Measurements from ENCODE around the gene CDCA7. TPM values are rescaled to one million over a fixed set of nuclear protein-coding genes. Genes with fewer than 3 reads are reported as not detected.

CDCA7 gene
- total and polyA plus RNA-seq, 3 donors from 2014 or later = 10.8 to 14.6 (median 10.8) TPM

DNA sequence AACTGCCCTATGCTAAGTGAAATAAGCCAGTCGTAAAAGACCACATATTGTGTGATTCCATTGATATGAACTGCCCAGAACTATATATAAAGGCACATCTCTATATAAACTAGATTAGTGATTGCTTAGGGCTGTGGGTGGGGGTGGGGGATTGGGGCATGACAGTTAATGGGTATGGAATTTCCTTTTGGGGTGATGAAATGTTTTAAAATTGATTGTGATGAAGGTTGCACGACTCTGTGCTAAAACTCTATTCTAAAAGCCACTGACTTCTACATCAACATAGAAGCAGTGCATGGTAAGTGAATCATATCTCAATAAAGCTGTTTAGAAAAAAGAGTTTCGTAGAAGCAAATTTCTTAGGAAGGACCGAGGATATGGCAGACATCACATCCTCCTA, 53.0 kb downstream of the CDCA7 start:
- no peaks in the 10 kb centered on the region for H3K9me3 ChIP-seq
- intact Hi-C loops (cut with DNase I; ENCODE audit: low total_unique reads) = no loop called here
- no peaks in the 10 kb centered on the region for H3K4me1 ChIP-seq
- WGBS, 2 donors = 94 to 96% methylated on average over 4 of the region's 4 CpGs
- H3K27ac ChIP-seq = no peak overlapping the region
- no peaks in the 10 kb centered on the region for H3K27me3 ChIP-seq
- H3K4me3 ChIP-seq = no peak overlapping the region
- no peak for TF ChIP-seq POLR2A (IDR thresholded peaks at IDR 0.05)
- TF ChIP-seq, protein P1, sequence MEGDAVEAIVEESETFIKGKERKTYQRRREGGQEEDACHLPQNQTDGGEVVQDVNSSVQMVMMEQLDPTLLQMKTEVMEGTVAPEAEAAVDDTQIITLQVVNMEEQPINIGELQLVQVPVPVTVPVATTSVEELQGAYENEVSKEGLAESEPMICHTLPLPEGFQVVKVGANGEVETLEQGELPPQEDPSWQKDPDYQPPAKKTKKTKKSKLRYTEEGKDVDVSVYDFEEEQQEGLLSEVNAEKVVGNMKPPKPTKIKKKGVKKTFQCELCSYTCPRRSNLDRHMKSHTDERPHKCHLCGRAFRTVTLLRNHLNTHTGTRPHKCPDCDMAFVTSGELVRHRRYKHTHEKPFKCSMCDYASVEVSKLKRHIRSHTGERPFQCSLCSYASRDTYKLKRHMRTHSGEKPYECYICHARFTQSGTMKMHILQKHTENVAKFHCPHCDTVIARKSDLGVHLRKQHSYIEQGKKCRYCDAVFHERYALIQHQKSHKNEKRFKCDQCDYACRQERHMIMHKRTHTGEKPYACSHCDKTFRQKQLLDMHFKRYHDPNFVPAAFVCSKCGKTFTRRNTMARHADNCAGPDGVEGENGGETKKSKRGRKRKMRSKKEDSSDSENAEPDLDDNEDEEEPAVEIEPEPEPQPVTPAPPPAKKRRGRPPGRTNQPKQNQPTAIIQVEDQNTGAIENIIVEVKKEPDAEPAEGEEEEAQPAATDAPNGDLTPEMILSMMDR (IDR thresholded peaks at IDR 0.05) = no peak
- no peak for DNase-seq
- H3K36me3 ChIP-seq (ENCODE audit: low read depth, missing control alignments) = no peaks in the 10 kb centered on the region

DNA sequence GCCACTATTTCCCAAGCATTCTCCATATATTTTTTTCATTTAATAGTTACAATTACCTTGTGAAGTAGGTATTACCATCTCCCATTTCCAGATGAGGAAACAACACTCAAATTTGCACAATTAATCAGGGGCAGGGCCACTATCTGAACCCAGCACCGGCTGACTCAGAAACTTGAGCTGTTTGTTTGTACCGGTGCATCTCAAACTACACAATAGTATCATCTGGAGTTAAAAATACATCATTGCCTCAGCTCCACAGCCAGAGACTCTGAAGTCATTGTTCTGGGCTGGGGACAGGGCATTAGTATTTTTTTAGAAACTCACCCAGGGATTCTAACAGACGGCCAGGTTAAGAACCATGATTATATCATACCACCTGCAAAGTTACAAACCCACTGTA, 55.9 kb downstream of the CDCA7 start:
- Histone ChIP-seq H3K27me3 (no peaks in the 10 kb centered on the region), H3K4me1 (no peaks in the 10 kb centered on the region), H3K27ac (no peak overlapping the region), H3K9me3 (no peaks in the 10 kb centered on the region), H3K36me3 (ENCODE audit: low read depth, missing control alignments) (no peaks in the 10 kb centered on the region), H3K4me3 (no peak overlapping the region)
- intact Hi-C loops (cut with DNase I; ENCODE audit: low total_unique reads) = no loop called here
- 84 to 94% methylated on average over 3 of the region's 3 CpGs for WGBS, 2 donors
- TF ChIP-seq POLR2A (IDR thresholded peaks at IDR 0.05) = no peak
- TF ChIP-seq, protein P1 (IDR thresholded peaks at IDR 0.05) = no peak
- no peak for DNase-seq

DNA sequence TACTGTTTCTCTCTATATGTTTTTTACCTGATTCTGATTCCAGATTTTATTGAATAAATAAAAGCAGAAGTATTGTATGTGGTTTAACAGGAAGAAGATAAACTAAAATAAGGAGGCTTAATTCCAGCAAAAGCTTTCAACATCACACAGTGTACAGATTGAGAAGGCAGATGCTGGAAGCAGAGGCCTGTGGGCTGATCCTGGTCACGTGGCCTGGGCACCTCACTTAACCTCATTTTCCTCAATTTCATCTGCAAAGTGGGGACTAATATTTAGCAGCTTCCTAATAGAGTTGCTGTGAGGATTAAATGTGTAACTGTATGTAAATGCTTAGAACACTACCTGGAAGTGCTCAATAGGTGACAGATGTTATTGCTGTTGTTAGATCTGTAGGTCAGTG, 58.0 kb downstream of the CDCA7 start:
- intact Hi-C loops (cut with DNase I; ENCODE audit: low total_unique reads) = no loop called here
- H3K27me3 ChIP-seq = no peaks in the 10 kb centered on the region
- WGBS, 2 donors = 43 to 51% methylated on average over 1 of the region's 1 CpG
- H3K36me3 ChIP-seq (ENCODE audit: low read depth, missing control alignments) = no peaks in the 10 kb centered on the region
- no peaks in the 10 kb centered on the region for H3K4me1 ChIP-seq
- no peak for DNase-seq
- H3K27ac ChIP-seq = no peak overlapping the region
- H3K4me3 ChIP-seq = no peak overlapping the region
- TF ChIP-seq, protein P1 (IDR thresholded peaks at IDR 0.05) = no peak
- no peak for TF ChIP-seq POLR2A (IDR thresholded peaks at IDR 0.05)
- H3K9me3 ChIP-seq = no peaks in the 10 kb centered on the region

DNA sequence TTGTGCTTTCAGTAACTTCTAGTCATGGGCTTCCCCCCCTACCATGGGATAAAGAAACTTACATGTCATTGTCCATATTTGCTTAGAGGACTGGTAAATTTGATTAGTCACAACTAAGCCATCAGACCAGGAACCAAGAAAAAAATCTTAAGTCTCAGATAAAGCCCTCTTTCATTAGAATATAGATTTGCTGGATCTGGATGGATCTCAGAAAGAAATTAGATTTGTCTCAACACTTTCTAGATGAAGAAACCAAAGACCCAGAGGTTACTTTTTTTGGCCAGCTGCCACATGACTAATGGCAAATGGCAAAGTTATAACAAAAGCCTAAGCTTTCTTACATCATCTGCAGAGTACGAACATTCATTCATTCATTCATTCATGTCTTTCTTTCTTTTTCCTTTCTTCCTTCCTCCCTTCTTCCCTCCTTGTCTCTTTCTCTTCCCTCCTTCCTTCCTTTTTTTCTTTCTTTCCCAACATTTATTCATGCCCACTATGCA, 60.2 kb downstream of the CDCA7 start:
- no peak for DNase-seq
- Histone ChIP-seq H3K4me3 (no peak overlapping the region), H3K27me3 (no peaks in the 10 kb centered on the region), H3K4me1 (no peaks in the 10 kb centered on the region), H3K9me3 (no peaks in the 10 kb centered on the region), H3K27ac (no peak overlapping the region), H3K36me3 (ENCODE audit: low read depth, missing control alignments) (no peaks in the 10 kb centered on the region)
- intact Hi-C loops (cut with DNase I; ENCODE audit: low total_unique reads) = no loop called here
- 44 to 70% methylated on average over 1 of the region's 1 CpG for WGBS, 2 donors
- TF ChIP-seq POLR2A (IDR thresholded peaks at IDR 0.05) = no peak
- TF ChIP-seq, protein P1 (IDR thresholded peaks at IDR 0.05) = no peak

All from testis (tissue), 3 donors.